Activated T-helper 1 cell treated with anti-CD3 and anti-CD28 coated beads, Interleukin-12 subunit alpha, Interleukin-12 subunit beta, Interleukin-2, Interleukin-4 antibody, amounts not matched to agents 30 ng/mL and 10 ng/mL and 1 ng/mL, durations not matched to agents 14 hours and 24 hours and 36 hours (primary cell): ENCODE measurements around the gene FLG2. TPM values are rescaled to one million over a fixed set of nuclear protein-coding genes. Genes with fewer than 3 reads are reported as not detected.

ENCODE experiments used
- DNase-seq: peaks from one replicate; pipeline ENCODE4 v3.0.0; 2021; ENCODE audit warnings: low spot score
- H3K27ac Mint-ChIP-seq: one replicate; pipeline ENCODE4 v1.8.0; 2021; ENCODE audit warnings: mild to moderate bottlenecking, mixed read lengths
- H3K27me3 Mint-ChIP-seq: one replicate; pipeline ENCODE4 v1.8.0; 2022; ENCODE audit warnings: mild to moderate bottlenecking, moderate library complexity, mixed read lengths; ENCODE audit not compliant: insufficient read depth
- H3K36me3 Mint-ChIP-seq: one replicate; pipeline ENCODE4 v1.8.0; 2021; ENCODE audit warnings: low read depth, mixed read lengths
- H3K4me1 Mint-ChIP-seq: one replicate; pipeline ENCODE4 v1.8.0; 2021; ENCODE audit warnings: low read depth, mixed read lengths
- H3K4me3 Mint-ChIP-seq: one replicate; pipeline ENCODE4 v1.8.0; 2021; ENCODE audit warnings: mild to moderate bottlenecking, moderate library complexity, mixed read lengths
- H3K9me3 Mint-ChIP-seq: one replicate; pipeline ENCODE4 v1.8.0; 2021; ENCODE audit warnings: mixed read lengths
- intact Hi-C: fragments of 100-400 bp; cut with micrococcal nuclease; formaldehyde crosslinking; loops from one replicate; pipeline ENCODE4 v1.15.1; 2024
- total RNA-seq: library from RNA; stranded (reverse); gene quantifications from 2 replicates; pipeline ENCODE4 v1.2.3, GENCODE V29; 2022

Gene FLG2
- total RNA-seq, result not detected in 2 replicates

DNA sequence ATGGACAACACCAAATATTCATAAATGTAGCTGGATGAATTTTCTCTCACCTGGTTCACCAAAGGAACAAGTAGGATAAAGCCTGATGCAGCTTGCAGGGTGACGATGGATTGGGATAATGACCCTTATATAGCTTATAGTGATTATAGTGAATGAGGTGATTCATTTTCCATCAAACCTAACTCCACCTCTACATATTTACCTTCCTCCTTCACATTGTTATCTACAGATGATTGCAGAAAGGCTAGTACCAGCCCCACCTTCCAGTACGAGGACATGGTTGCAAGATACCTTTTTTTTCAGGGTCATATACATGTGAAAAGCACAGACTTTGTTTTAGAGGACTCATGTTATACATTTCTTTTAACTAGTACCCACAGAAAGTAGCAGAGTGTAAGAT lies at the start of gene FLG2:
TSS of gene FLG2 (minus strand) at position 101 of the 400 bp plus-strand sequence. CDS start 1,122 bp downstream, outside the sequence.
- Mint-ChIP-seq H3K4me1 (no peaks in the 10 kb centered on the region), H3K27ac (no peak within 1 kb of the TSS), H3K9me3 (peaks cover 5% of the 10 kb centered on the region), H3K36me3 (no peaks in the 10 kb centered on the region), H3K27me3 (peaks cover 4% of the 10 kb centered on the region), H3K4me3 (no peak within 1 kb of the TSS)
- intact Hi-C loops, result no loop called here
- DNase-seq, result no peak

DNA sequence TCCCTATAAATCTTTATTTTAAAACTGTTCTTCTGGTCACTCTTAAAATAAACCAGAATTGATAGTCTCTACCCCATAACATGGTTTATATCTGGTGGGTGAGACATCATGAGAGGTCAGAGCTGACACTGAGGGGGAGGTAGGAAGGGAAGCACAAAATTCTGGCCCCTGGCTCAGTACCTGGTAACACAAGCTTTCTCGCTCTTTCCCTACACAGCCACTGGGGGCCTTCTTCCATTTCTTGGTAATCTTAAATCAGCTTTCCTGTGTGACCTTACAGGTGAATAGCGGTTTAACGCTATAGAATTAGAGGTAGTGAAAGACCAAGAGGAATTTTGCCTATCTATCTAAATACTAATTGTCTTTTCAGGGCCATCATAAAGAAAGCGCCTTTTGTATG lies 48.9 kb upstream of the FLG2 start:
- no peak overlapping the region for H3K27ac Mint-ChIP-seq
- H3K36me3 Mint-ChIP-seq, result no peaks in the 10 kb centered on the region
- intact Hi-C loops, result no loop called here
- peaks cover 10% of the 10 kb centered on the region for H3K27me3 Mint-ChIP-seq
- H3K4me1 Mint-ChIP-seq, result no peaks in the 10 kb centered on the region
- no peak overlapping the region for H3K4me3 Mint-ChIP-seq
- H3K9me3 Mint-ChIP-seq, result no peaks in the 10 kb centered on the region
- no peak for DNase-seq

DNA sequence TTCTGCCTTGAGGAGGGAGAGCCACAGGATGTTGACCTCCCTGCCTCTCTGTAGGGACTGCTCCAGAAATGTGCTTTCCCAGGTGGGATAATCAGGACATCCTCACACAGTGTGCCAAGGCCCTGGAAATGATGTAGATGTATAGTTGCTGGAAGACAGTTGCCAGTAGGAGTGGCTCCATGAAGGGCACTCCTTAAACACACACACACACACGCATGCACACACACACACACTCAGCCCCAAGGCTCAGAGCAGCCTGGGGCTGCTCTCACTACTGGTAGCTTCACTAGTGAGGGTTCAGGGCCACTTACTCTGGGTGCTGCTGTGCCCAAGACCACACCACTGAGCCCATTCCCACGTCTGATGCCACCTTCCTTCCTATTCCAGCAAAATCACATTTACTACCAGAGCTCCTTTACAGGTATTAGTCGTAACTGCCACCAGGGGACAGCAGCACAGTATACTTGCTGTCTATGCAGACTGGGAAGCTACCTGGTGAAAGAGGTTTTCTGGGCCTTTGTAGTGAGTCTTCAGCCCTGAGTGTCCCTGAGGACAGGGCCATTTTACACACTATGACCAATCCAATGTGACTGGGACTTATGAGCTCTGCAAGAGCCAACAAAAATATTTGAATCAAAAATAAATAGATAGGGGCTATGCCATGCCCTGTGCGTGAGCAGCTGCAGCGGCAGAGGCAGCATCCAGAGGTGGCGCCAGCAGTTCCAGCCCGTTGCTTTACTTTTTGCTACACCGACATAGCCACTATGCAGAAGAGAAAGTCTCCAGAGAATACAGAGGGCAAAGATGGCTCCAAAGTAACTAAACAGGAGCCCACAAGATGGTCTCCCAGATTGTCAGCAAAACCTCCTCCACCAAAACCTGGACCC lies 39.2 kb upstream of the FLG2 start:
- no peaks in the 10 kb centered on the region for H3K36me3 Mint-ChIP-seq
- no peaks in the 10 kb centered on the region for H3K9me3 Mint-ChIP-seq
- no peak overlapping the region for H3K4me3 Mint-ChIP-seq
- H3K4me1 Mint-ChIP-seq, result no peaks in the 10 kb centered on the region
- intact Hi-C loops, result loop anchor here (1.0 kb wide), 1 partner anchor 59 kb away; no protein-coding TSS in a partner anchor
- no peak overlapping the region for H3K27ac Mint-ChIP-seq
- no peak for DNase-seq
- peaks cover 15% of the 10 kb centered on the region for H3K27me3 Mint-ChIP-seq

DNA sequence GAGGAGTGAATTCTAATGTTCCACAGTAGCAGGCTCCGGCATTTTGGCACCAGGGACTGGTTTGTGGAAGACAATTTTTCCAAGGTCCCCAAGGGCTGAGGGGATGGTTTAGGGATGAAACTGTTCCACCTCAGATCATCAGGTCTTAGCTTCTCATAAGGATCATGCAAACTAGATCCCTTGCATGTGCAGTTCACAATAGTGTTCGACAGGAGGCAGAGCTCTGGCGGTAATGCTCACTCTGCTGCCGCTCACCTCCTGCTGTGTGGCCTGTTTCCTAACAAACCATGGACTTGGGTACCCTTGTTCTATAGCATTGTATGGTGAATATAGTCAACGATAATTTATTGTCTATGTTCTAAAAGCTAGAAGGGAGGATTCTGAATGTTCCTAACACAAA lies 37.7 kb upstream of the FLG2 start:
- Mint-ChIP-seq H3K36me3 (no peaks in the 10 kb centered on the region), H3K27ac (no peak overlapping the region), H3K9me3 (no peaks in the 10 kb centered on the region), H3K4me3 (no peak overlapping the region), H3K27me3 (peaks cover 15% of the 10 kb centered on the region), H3K4me1 (no peaks in the 10 kb centered on the region)
- intact Hi-C loops, result no loop called here
- DNase-seq, result no peak

DNA sequence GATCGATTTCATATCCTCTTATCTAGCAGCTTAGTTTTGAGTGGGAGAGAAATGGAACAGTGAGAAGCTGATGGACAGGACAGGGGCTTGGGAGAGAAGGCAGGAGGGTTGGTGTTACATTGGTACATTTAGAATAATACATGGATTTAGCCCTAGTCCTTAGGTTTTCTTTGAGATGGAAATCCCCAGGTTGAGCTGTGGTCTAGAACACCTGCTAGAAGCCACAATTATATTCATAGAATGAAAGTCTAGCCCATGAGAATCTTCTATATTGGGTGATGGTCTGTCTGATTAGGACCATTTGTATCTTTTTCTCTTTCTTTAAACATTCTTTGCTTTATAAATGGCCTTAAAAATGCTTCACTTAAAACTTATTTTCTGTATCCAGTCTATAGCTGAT lies 34.3 kb upstream of the FLG2 start:
- DNase-seq, result no peak
- H3K4me1 Mint-ChIP-seq, result no peaks in the 10 kb centered on the region
- no peaks in the 10 kb centered on the region for H3K9me3 Mint-ChIP-seq
- peaks cover 16% of the 10 kb centered on the region for H3K27me3 Mint-ChIP-seq
- no peak overlapping the region for H3K4me3 Mint-ChIP-seq
- H3K27ac Mint-ChIP-seq, result no peak overlapping the region
- intact Hi-C loops, result no loop called here
- H3K36me3 Mint-ChIP-seq, result no peaks in the 10 kb centered on the region

DNA sequence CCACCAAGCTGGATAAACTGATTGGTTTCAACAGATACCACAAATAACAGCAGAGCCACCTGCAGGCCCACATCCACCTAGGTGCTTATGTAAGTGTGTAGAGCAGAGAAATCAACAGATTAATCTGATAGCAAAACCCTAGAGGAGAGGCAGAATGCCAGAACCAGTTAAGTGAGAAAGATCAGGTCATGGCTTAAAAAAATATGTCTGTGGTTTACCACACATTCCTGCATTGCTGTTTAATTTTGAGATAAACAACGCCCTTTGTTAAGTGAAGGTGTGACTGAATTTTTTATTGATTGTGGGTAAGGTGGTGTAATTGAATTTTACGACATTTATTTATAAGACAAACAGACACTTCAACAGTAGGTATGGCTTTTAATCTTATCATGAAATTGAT lies 33.1 kb upstream of the FLG2 start:
- Mint-ChIP-seq H3K4me1 (no peaks in the 10 kb centered on the region), H3K36me3 (no peaks in the 10 kb centered on the region), H3K4me3 (no peak overlapping the region), H3K27me3 (peaks cover 18% of the 10 kb centered on the region), H3K27ac (no peak overlapping the region), H3K9me3 (no peaks in the 10 kb centered on the region)
- no peak for DNase-seq
- intact Hi-C loops, result no loop called here

DNA sequence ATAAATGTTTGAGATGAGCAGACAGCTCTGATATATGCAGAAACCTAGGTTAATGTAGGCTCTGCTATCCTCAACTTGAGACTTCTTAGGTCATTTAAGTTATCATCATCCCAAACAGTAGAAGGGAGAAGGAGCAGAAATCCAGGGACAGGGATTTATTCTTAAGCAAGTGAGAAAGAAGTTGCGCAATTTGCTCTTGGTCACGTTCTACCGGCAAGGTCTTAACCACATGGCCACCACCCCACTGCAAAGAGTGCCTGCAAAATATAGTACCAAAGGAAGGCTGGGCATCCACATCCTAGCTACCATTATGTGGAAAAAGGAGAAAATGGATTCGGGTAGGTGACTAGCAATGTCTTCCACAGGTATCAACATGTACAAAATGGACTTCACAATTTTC lies 29.1 kb upstream of the FLG2 start:
- intact Hi-C loops, result no loop called here
- H3K4me1 Mint-ChIP-seq, result no peaks in the 10 kb centered on the region

DNA sequence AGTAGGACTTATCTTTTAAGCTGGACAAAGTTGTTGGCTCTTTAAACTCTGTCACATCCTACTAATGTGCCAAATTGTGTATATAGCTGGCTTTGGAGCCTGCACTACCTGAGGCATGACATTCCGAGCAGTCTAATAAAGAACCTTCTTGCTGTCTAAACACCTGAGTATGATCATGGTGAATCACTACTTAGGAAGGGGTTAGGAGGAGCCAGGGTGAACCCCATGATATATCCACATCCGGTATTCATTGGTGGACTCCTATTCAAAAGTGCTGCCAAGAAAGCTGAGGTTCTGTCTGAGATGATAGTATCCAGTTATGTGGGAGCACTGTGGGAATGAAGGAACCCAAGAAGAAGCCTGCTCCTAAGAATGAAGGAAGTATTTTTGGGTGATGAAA lies 27.1 kb upstream of the FLG2 start:
- Mint-ChIP-seq H3K27me3 (peaks cover 7% of the 10 kb centered on the region), H3K27ac (no peak overlapping the region), H3K9me3 (no peaks in the 10 kb centered on the region), H3K36me3 (no peaks in the 10 kb centered on the region), H3K4me1 (no peaks in the 10 kb centered on the region), H3K4me3 (no peak overlapping the region)
- no peak for DNase-seq
- intact Hi-C loops, result no loop called here

More for the DNA sequence above, 29.1 kb upstream of the FLG2 start:
- Mint-ChIP-seq H3K27me3 (peaks cover 7% of the 10 kb centered on the region), H3K9me3 (no peaks in the 10 kb centered on the region), H3K36me3 (no peaks in the 10 kb centered on the region), H3K4me3 (no peak overlapping the region), H3K27ac (no peak overlapping the region)
- DNase-seq, result no peak

DNA sequence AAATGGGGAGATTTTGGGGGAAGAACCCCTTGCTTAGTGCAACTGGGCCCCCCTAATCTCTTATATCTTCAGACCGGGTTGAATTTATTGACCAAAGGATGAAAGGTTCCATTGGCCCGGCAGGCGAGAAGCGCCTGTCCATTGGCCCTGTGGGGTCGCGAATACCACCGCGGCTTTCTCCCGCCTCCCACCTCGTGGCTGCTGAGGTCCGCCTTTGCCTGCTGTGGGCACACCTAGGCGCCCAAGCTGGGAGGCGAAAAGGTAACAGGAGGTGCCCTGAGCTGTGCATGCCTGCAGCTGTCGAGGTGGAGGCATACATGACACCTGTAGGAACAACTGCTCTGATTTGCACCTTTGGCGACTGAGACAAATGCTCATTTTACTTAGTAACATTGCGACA lies 21.1 kb upstream of the FLG2 start:
- Mint-ChIP-seq H3K4me3 (no peak overlapping the region), H3K27ac (no peak overlapping the region), H3K4me1 (no peaks in the 10 kb centered on the region), H3K9me3 (no peaks in the 10 kb centered on the region), H3K36me3 (no peaks in the 10 kb centered on the region), H3K27me3 (peaks cover 1% of the 10 kb centered on the region)
- no peak for DNase-seq
- intact Hi-C loops, result no loop called here

DNA sequence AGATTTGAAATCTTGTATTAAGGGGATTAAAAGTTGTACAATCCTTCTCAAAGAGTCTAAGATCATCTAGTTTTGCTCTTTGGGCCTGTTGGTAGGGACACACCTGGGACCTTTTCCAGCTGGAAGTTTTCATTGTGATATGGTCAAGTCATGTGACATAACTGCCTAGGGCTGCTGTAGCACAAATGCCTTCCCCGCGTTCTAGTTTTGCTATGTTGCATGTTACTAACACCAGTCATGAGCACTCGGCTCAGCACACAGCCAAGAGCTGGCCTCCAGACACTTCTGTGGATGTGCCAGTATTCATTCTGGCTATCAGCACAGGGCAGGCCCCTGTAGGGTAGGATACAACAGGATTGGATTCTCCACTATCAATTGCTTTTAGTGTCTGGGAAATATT lies 14.6 kb upstream of the FLG2 start:
- Mint-ChIP-seq H3K4me1 (no peaks in the 10 kb centered on the region), H3K4me3 (no peak overlapping the region), H3K27ac (no peak overlapping the region), H3K27me3 (peaks cover 7% of the 10 kb centered on the region), H3K36me3 (no peaks in the 10 kb centered on the region), H3K9me3 (peaks cover 2% of the 10 kb centered on the region)
- intact Hi-C loops, result no loop called here
- no peak for DNase-seq

DNA sequence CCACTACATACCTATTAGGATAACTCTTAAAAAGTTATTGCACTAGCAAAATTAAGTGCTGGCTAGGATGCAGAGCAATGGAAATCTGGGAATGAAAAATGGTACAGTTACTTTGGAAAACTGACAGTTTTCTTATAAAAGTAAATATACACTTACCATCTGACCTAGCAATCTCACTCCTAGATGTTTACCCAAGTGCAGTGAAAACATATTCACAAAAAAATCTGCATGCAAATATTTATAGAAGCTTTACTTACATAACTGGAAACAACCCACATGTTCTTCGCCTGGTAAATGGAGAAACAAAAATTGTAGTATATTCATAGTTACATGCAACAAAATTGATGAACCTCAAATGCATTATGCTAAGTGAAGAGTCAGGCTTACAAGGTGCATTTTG lies 12.9 kb upstream of the FLG2 start:
- peaks cover 11% of the 10 kb centered on the region for H3K9me3 Mint-ChIP-seq
- DNase-seq, result no peak
- no peak overlapping the region for H3K4me3 Mint-ChIP-seq
- H3K4me1 Mint-ChIP-seq, result no peaks in the 10 kb centered on the region
- peaks cover 8% of the 10 kb centered on the region for H3K27me3 Mint-ChIP-seq
- intact Hi-C loops, result no loop called here
- no peak overlapping the region for H3K27ac Mint-ChIP-seq
- H3K36me3 Mint-ChIP-seq, result no peaks in the 10 kb centered on the region

DNA sequence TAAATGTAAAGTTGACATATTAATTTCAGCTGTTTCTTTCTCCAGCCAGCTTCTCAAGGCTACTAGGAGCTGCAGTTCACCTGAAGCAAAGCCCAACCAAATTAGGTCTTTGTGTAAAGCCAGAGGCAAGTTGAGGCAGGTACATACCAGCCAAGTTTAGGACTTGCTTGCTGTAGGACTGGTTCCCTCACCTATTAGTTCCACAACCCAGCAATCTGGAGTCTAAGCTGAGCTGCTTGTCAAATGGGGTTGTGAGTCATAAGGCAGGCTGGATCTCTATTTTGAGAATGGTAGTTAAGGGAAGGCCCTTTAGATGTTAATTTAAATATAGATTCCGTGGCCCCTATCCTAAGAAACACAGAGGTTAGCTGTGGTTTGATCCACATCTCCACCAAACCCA lies 7.6 kb upstream of the FLG2 start:
- DNase-seq, result no peak
- Mint-ChIP-seq H3K36me3 (no peaks in the 10 kb centered on the region), H3K27ac (no peak overlapping the region), H3K4me3 (no peak overlapping the region), H3K9me3 (peaks cover 11% of the 10 kb centered on the region), H3K4me1 (no peaks in the 10 kb centered on the region), H3K27me3 (peaks cover 2% of the 10 kb centered on the region)
- intact Hi-C loops, result no loop called here

DNA sequence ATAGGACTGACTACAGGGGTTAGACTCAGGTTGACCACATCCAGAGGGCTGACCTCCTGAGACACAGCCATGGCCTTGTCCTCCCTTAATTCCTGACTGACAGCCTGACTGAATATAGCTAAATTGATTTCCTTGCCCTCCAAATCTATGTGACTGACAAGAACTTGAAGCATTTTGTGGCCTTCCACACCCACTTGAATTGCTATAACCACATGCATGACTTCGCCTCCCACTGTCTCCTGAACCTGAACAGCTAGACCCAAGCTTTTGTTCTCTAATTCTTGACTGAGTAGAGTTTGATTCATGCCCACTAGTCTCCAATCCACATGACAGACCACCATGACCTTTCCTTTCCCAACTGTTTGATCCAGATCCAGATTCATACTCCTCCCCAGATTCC lies 3.1 kb downstream of the FLG2 start:
- Mint-ChIP-seq H3K36me3 (no peaks in the 10 kb centered on the region), H3K4me1 (no peaks in the 10 kb centered on the region), H3K27me3 (peaks cover 4% of the 10 kb centered on the region), H3K27ac (no peak overlapping the region), H3K4me3 (no peak overlapping the region), H3K9me3 (peaks cover 17% of the 10 kb centered on the region)
- intact Hi-C loops, result no loop called here
- DNase-seq, result no peak
